Left renal pelvis (tissue), 4 donors: ENCODE data around the gene CHAC1. TPM values are rescaled to one million over a fixed set of nuclear protein-coding genes. Genes with fewer than 3 reads are reported as not detected.
"Not testable (repeated sequence)": the region's sequence is repeated elsewhere in the genome, so short reads cannot be mapped to it uniquely, and the experiment has no call there.

Experiments used
- DNase-seq, 4 donors: peaks; one replicate each; pipeline ENCODE4 v3.0.0-alpha.2; 2013; ENCODE audit warnings: low read depth in 4 of 4, low spot score in 3 of 4
- polyA plus RNA-seq, 4 donors: library from polyadenylated mRNA; unstranded; fragments of 120-200 nt; gene quantifications; one replicate each; pipeline ENCODE4 v1.2.1, GENCODE V29; 2013; ENCODE audit not compliant: insufficient read length in 4 of 4

CHAC1 gene
- polyA plus RNA-seq, 4 donors, result 0.93 to 4.3 (median 3.2) TPM

GRCh38 chr15:40936709-40937666 is 16.3 kb upstream of the CHAC1 start:
- DNase-seq, result no peak

DNA sequence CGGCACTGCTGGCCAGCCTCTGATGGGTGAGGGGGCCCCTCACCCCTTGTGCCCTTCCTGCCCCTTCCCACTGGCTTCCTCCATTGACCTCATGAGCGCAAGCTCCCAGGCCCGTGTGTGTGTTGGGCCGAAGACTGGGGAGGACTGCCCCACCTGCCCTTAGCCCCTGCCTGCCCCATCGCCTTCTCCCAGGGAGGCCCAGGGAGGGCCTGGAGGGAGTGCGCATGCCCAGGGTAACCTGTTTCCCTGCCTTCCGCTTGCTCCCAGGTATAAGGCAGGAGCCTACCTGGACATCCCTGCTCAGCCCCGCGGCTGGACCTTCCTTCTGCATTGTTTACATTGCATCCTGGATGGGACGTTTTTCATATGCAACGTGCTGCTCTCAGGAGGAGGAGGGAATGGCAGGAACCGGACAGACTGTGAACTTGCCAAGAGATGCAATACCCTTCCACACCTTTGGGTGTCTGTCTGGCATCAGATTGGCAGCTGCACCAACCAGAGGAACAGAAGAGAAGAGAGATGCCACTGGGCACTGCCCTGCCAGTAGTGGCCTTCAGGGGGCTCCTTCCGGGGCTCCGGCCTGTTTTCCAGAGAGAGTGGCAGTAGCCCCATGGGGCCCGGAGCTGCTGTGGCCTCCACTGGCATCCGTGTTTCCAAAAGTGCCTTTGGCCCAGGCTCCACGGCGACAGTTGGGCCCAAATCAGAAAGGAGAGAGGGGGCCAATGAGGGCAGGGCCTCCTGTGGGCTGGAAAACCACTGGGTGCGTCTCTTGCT is 15.3 kb upstream of the CHAC1 start:
- DNase-seq, result no peak

DNA sequence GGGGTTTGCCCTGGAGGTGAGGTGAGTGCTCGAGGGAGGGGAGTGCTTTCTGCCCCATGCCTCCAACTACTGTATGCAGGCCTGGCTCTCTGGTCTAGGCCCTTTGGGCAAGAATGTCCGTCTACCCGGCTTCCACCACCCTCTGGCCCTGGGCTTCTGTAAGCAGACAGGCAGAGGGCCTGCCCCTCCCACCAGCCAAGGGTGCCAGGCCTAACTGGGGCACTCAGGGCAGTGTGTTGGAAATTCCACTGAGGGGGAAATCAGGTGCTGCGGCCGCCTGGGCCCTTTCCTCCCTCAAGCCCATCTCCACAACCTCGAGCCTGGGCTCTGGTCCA is 14.8 kb upstream of the CHAC1 start:
- no peak for DNase-seq

DNA sequence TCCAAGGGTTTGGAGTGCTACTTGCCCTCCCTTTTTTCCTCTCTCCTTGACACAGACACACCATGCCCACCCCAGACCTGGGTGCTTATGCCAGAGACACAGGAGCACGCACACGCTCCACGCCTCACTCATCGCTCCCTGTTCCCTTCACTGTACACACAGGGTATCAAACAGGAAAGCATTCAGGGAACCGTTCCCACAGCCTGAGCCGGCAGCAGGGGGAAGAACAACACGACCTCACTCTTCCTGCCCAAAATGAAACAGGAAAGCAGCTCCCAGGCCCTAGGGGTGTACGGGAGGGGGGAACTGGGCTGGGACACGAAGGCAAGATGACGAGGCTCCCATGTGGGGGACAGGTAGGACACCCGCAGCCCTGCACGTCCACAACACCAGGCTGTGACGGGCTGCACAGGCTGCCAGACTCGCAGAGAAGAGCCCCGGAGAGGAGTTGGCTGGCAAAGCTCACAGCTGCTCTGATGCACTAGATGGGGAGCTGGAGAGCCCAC is 12.9 kb upstream of the CHAC1 start:
- DNase-seq, result no peak

DNA sequence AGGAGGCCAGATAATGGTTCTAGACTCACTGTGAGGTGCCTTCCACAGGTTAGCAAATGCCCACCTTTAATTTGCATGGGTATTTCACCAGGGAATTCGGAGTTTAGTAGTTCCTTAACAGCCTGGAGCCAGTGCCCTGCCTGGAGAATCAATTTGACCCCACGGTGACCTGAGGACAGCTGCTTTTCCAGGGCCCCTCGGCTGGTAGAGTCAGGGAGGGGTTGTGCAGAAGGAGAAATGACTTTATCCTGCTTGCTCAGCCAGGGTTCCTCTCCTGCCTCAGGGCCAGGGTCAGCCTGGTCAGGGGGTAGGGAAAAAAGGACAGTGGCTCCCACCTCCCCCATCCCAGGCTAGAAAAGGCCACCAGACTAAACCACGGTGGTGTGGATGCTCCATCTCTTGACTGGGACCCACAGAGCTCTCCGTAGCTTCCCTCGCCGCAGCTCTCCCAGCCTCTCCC is 12.2 kb upstream of the CHAC1 start:
- no peak for DNase-seq

- DNase-seq, result peak in 1 of 4 donors; percentile 70
Measured at GRCh38 chr15:40941528-40942336, 11.5 kb upstream of the CHAC1 start.

- no peak for DNase-seq
Measured at GRCh38 chr15:40942337-40942854, 10.9 kb upstream of the CHAC1 start.

DNA sequence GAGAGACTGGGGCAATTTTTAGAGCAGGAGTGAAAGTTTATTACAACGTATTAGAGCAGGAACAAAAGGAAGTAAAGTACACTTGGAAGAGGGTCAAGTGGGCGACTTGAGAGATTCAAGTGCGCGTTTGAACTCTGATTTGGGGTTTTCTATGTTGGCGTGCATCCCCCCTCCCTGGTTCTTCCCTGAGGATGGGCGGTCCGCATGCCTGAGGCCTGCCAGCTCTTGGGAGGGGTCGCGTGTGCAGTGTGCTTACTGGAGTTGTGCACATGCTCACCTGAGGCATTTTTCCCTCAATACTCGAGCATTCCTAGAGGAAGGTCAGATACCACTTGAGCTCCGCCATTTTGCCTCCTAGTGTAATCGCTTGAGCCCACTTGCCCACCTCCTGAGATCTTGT is 10.4 kb upstream of the CHAC1 start:
- DNase-seq, result no peak

GRCh38 chr15:40943764-40944365 is 9.4 kb upstream of the CHAC1 start:
- DNase-seq, result no peak

GRCh38 chr15:40944510-40945296 is 8.6 kb upstream of the CHAC1 start:
- no peak for DNase-seq

DNA sequence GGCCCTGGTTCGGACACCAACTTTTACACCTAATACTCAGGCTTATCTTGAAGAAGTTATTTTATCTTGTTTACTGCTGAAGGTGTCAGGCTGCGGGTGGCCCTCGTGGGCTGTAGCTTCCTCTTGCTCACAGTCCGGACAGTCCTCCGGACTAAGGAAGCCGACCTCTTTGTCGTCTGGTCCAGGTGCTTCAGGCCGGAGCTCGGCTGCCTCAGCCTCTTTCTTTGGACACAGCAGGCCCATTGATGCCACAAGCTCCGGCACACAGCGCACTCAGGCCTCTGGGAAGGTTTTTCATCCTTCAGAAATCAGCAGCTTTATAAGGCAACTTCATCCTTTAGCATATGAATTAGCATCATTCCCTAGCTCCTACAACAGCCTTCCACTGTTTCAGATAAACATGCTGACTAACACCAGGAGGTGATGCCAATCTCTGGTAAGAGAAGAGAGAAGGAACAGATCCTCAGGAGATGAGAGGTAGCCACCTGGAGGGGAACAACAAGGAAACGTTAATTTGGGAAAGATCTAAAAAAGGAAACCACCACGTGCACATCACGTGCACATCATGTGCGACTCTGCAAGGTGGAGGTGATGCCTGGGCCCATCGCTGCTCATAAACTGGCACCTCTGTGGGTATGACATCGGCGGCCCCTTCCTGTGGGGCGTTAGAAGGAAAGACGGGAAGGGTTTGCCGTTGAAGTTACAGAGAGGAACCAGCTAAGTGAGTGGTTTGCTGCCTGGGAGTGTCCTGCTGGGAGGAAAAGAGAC is 4.4 kb upstream of the CHAC1 start:
- DNase-seq, result no peak

GRCh38 chr15:40949756-40950207 is 3.5 kb upstream of the CHAC1 start:
- no peak for DNase-seq

DNA sequence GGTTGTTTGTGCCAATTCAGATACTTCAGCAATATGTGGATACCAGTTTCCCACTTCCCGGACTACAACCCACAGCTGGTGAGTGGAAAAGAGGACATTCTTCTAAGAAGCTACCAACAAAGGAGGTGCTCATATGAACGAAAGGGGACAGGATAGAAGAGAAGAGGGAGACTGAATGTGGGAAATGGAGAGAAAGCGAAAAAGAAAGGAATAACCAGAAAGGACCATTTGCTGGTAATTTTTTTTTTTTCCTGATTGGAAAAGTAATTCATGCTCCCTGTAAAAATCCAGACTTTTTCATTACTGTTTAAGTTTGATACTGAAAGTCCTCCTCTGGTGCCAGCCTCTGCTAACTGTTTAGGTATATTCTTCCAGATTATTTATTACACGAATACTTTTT is 1.5 kb upstream of the CHAC1 start:
- DNase-seq, result no peak

DNA sequence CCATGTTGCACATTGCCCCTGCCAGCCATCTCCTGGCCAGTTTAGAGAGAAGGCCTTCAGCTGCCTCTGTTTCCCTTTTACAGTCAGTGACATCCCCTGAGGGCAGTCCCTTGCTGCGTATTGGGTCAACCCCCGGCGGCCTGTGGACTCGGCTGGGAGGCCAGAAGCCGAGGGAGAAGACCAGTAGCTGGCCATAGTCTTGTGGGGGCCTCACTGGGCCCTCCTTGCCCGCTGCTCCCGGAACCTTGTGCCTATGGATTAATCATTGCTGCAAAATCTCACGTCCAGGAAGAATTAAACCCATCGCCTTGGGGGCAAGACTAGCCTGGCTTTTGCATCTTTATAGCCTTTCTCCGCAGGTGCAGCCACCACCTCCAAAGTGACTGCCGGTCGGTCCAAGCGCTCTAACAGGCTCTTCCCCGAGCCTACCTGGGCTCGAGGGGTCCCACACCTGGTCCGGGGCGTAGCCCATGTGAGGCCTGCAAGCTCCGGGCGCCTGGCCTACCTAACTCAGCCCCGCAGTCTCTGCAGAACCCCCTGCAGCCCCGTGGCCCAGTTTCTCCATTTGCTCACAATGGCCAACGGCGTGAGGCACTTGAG is 870 bp upstream of the CHAC1 start:
- no peak for DNase-seq

DNA sequence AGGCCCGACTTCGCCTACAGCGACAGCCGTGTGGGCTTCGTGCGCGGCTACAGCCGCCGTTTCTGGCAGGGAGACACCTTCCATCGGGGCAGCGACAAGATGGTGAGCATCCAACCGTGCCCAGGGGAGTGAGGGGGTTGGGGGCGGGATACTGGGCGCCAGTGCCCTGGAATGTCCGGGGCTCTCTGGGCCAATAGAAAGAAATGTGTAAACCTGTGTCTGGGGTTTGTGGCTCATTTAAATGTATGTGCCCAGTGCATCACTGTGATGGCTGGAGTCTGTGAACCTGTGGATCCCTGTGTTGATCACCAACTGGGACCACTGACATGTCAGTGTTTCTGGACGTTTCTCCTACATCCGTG is 423 bp downstream of the CHAC1 start:
- DNase-seq, result no peak

DNA sequence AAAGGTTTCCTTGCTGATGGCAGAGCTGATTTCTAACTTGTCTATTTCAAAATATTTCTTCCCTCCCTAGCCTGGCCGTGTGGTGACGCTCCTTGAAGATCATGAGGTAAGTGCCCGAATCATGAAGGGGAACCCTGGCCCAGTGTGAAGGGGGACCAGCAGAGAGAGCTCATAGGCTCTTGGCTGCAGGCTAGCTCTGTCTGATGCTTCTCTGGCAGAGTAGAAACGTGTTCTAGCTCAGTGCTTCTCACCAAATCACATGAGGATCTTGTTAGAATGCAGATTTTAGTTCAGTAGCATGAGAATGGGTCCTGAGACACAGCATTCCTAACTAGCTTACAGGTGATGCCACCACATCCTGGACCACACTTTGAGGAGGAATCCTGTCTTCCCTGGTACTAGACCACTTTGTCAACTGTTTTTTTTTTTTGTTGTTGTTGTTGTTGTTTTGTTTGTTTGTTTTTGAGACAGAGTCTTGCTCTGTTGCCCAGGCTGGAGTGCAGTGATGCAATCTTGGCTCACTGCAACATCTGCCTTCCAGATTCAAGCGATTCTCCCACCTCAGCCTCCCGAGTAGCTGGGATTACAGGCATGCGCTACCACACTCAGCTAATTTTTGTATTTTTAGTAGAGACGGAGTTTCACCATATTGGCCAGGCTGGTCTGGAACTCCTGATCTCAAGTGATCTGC is 1.0 kb downstream of the CHAC1 start:
- not testable (repeated sequence) for DNase-seq

GRCh38 chr15:40955141-40955903 is 2.1 kb downstream of the CHAC1 start:
- DNase-seq, result no peak
